Sigmoid colon (tissue), 4 donors: ENCODE results near the gene SMAP1.

Source experiments
- POLR2A ChIP-seq, 2 donors: fragments of 450-650 bp; IDR thresholded peaks; one replicate each; pipeline ENCODE4 v1.6.1; 2016; ENCODE audit warnings: antibody characterized with exemption in 2 of 2, mild to moderate bottlenecking in 2 of 2, moderate library complexity in 2 of 2
- POLR2AphosphoS5 ChIP-seq, 4 donors: sonication (generic); formaldehyde crosslinking; IDR thresholded peaks; one replicate each; pipeline ENCODE4 v1.6.1; 2017; ENCODE audit warnings: antibody characterized with exemption in 4 of 4
- TF ChIP-seq, protein P1 (sequence below), 4 experiments: fragments of 450-650 bp in 3 of 4; fragments of 200-600 bp in 1 of 4; IDR thresholded peaks; one replicate each; pipeline ENCODE4 v1.5.1; 2016 to 2019; ENCODE audit warnings: antibody characterized with exemption in 4 of 4, mild to moderate bottlenecking in 3 of 4, moderate library complexity in 2 of 4

GRCh38 chr6:70844301-70844700, 176.6 kb downstream of the SMAP1 start:
- TF ChIP-seq, protein P1, sequence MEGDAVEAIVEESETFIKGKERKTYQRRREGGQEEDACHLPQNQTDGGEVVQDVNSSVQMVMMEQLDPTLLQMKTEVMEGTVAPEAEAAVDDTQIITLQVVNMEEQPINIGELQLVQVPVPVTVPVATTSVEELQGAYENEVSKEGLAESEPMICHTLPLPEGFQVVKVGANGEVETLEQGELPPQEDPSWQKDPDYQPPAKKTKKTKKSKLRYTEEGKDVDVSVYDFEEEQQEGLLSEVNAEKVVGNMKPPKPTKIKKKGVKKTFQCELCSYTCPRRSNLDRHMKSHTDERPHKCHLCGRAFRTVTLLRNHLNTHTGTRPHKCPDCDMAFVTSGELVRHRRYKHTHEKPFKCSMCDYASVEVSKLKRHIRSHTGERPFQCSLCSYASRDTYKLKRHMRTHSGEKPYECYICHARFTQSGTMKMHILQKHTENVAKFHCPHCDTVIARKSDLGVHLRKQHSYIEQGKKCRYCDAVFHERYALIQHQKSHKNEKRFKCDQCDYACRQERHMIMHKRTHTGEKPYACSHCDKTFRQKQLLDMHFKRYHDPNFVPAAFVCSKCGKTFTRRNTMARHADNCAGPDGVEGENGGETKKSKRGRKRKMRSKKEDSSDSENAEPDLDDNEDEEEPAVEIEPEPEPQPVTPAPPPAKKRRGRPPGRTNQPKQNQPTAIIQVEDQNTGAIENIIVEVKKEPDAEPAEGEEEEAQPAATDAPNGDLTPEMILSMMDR (IDR thresholded peaks at IDR 0.05): no peak
- TF ChIP-seq POLR2A (IDR thresholded peaks at IDR 0.05): no peak
- TF ChIP-seq POLR2AphosphoS5 (IDR thresholded peaks at IDR 0.05): no peak
